HL-60 (cell line): ENCODE results near the gene SCN5A.
"Not testable (repeated sequence)": the region's sequence is repeated elsewhere in the genome, so short reads cannot be mapped to it uniquely, and the experiment has no call there.

Experiments used
- DNase-seq, 2 experiments: peaks; one replicate each; pipeline ENCODE4 v3.0.0-alpha.2; 2010 to 2020; ENCODE audit warnings: low read depth in 1 of 2, low spot score in 1 of 2
- H3K27ac ChIP-seq: fragments of 250-450 bp; sonication (Bioruptor Pico); replicated peaks from 2 replicates; pipeline ENCODE4 v1.5.1; 2020; ENCODE audit warnings: mild to moderate bottlenecking, moderate library complexity
- H3K27me3 ChIP-seq: fragments of 250-450 bp; sonication (Bioruptor Pico); 2 replicates; pipeline ENCODE4 v1.5.1; 2021; ENCODE audit warnings: mild to moderate bottlenecking, moderate library complexity; ENCODE audit not compliant: insufficient read depth, poor library complexity, severe bottlenecking
- H3K4me3 ChIP-seq: replicated peaks from 2 replicates; pipeline ENCODE4 v1.5.1; 2011; ENCODE audit warnings: mild to moderate bottlenecking, control low read depth, low read length; ENCODE audit not compliant: insufficient read depth
- CTCF ChIP-seq: IDR thresholded peaks from one replicate; pipeline ENCODE4 v1.5.1; 2011; ENCODE audit warnings: low read length, control low read depth, inconsistent platforms; ENCODE audit not compliant: insufficient read depth
- GABPA ChIP-seq: IDR thresholded peaks from 2 replicates; pipeline ENCODE4 v1.6.1; 2012; ENCODE audit warnings: low read depth
- POLR2AphosphoS5 ChIP-seq: IDR thresholded peaks from 2 replicates; pipeline ENCODE4 v1.6.1; 2012; ENCODE audit warnings: low read depth
- REST ChIP-seq: IDR thresholded peaks from 2 replicates; pipeline ENCODE4 v1.6.1; 2012; ENCODE audit warnings: low read depth; ENCODE audit not compliant: insufficient replicate concordance
- SPI1 ChIP-seq: IDR thresholded peaks from 2 replicates; pipeline ENCODE4 v1.6.1; 2012; ENCODE audit warnings: low read depth, mild to moderate bottlenecking, borderline replicate concordance

The SCN5A gene

GRCh38 chr3:38573556-38573955, 75.9 kb downstream of the SCN5A start:
- Histone ChIP-seq H3K27ac (no peak overlapping the region), H3K4me3 (no peak overlapping the region), H3K27me3 (no peaks in the 10 kb centered on the region)
- no peak for DNase-seq
- no peak for TF ChIP-seq GABPA
- no peak for TF ChIP-seq REST

GRCh38 chr3:38573111-38573510, 76.4 kb downstream of the SCN5A start:
- no peak overlapping the region for H3K4me3 ChIP-seq
- H3K27me3 ChIP-seq, result no peaks in the 10 kb centered on the region
- TF ChIP-seq REST, result no peak
- no peak for TF ChIP-seq CTCF
- TF ChIP-seq GABPA, result no peak
- no peak for TF ChIP-seq POLR2AphosphoS5
- TF ChIP-seq SPI1, result no peak
- no peak for DNase-seq
- no peak overlapping the region for H3K27ac ChIP-seq

- no peaks in the 10 kb centered on the region for H3K27me3 ChIP-seq
- TF ChIP-seq SPI1 (no peak), CTCF (no peak), REST (no peak), POLR2AphosphoS5 (no peak), GABPA (no peak)
- no peak overlapping the region for H3K27ac ChIP-seq
- H3K4me3 ChIP-seq, result no peak overlapping the region
- no peak for DNase-seq
Measured at GRCh38 chr3:38567498-38567897, 82.0 kb downstream of the SCN5A start.

GRCh38 chr3:38566794-38567193, 82.7 kb downstream of the SCN5A start:
- not testable (repeated sequence) for H3K27me3 ChIP-seq, H3K27ac ChIP-seq, H3K4me3 ChIP-seq
- DNase-seq, result peak in 1 of 2 experiments; percentile 39
